HG03469 (cell line): ENCODE measurements around the gene BMPER.

Source experiments
- ATAC-seq: cut with Tn5 transposase; IDR thresholded peaks from one replicate; pipeline ENCODE4 v1.9.1; 2021; ENCODE audit warnings: mild to moderate bottlenecking, moderate library complexity, moderate number of reproducible peaks; ENCODE audit not compliant: unreplicated experiment

Gene BMPER

DNA sequence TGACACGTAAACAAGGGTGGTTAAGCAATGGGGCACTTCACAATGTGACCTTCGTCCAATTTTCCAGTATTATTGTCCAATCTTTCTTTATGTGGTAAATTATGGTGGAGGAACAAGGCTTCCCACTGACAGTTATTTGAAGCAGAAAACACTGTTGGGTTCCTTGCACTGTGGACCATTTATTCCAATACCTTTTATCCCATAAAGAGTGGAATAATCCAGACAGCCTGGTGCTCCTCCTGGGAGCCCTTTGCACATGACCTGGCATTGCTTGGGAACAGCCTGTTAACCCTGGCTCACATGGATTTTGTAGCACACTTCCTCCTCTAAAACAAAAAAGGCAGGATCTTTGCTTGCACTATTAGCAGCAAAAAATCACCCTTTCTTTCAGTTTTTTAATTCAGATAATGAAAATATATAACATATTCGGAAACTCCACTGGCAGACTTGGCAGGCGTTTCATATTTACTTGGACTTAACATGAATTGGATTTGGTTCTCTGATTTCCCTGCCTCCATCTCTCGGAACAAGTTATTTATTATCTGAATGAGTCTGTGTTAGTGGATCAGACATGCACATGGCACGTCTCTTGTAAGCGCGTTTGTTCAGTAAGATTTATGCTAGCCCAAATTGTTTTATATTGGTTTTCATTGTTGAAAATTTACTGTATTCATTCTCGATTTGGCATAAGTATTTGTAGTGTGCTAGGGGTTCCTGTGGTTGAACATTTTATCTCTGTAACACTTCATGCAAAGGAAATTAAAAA lies 59.3 kb downstream of the BMPER start:
- ATAC-seq = no peak

DNA sequence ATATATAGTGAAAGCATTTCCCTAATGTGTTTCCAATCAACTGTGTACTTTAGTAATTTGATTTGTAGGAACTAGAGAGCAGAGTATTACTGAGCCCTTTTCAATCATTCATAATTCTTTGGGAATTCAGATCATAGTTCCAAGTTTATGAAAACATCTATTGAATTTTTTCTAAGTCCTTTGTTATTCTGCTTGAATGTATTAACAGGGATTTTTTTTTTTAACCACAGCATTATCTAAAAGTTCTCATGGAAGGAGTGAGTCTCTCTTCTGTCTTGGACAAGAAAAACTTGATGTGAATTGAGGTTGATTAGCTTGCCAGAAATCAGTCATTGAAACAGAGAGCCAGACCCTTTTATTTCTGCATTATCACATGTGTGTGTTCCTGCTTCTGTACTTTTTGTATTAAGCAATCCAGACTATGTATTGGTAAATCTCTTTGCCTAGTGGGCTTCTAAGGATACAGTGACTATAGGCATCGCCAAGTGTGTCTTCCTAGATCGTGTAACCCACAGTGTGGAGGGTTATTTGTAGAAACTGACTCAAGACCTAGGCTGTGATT lies 59.9 kb downstream of the BMPER start:
- no peak for ATAC-seq

DNA sequence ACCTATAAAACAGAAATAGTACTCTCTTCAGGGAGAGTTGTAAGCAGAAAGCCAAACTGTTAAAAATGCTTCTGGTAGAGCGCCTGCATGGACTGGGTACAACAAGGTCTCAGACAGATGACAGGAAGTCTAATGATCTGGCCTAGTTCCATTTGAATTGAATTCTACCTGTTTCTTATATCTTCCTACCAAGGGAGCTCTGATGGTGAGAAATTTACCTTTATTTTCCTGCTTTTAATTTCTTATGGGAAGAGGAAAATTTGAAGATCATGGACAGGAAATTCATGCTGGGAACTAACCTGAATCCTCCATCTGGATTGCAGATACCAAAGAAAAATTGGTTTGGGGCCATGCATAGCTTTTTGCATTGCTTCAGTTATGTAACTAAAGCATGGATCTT lies 63.3 kb downstream of the BMPER start:
- no peak for ATAC-seq

DNA sequence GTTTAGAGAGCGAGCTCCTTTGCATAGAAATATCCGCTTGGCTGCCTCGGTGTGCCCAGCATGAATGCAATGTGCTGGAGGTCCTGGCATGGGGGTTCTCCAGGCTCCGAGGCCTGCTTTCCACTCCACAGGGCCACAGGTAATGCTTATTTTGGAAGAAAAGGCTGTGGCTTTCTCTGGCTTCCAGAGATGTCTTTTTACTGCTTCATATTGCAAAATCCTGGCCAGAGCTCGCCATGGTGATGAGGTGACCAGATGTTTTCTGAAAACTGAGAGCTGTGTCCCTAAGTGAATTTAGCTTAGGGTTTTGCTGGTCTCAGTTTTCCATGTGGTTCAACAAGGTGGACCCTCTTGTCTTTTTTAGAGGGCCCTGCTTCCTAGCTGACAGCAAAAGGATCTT lies 65.2 kb downstream of the BMPER start:
- ATAC-seq = no peak

DNA sequence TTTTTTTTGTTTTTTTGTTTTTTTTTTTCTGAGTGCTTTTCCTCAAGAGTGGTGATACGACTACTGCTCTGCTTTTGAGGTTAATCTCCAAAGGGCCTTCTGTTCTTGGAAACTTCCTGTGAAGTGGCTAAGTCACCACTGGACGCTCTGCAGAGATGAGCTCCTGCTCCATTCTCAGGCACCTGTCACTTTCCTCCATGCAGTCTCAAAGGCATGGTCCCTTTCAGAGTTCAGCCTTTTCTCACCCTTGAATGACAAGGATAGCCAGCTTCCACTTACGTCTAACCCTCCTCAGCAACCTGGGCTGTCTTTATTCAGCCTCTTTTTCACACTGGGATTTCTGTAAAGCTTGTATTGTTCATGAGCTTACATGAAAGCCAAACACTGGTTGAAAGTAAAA lies 65.8 kb downstream of the BMPER start:
- ATAC-seq = no peak

DNA sequence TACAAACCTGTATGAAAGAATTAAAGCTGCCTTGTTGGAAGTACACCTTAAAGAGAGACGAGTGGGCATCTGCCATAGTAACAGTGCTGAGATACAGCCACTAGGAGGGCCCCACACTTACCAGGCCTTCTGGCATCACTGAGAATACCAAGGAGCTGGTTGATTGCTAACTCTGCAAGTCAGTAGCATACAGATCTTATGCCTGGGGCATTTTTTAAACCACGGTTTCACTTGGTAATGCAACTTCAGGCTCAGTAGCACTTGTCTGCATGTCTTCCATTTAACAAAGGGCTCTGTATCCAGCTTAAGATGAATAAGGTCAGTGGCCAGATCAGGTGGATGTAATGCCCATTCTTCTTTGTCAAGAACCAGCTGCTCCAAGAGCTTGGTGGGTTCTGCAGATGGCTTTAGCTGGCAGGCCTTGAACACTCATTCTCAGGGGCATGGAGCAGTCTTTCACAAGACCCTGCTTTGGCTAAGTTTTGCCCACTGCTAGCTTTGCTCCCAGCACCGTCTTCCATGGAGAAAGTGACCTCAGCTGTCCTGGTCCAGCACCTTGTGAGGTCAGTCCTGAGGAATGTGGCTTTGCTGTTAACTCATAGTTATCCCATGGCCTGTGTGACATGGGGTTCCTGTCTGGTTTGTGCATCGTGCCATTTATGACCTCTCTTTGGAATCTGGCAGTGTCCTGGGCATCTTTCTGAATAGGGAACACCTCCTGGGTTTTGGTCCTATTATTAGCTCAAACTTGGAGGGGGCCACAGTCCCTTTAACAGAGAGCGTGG lies 68.1 kb downstream of the BMPER start:
- no peak for ATAC-seq

DNA sequence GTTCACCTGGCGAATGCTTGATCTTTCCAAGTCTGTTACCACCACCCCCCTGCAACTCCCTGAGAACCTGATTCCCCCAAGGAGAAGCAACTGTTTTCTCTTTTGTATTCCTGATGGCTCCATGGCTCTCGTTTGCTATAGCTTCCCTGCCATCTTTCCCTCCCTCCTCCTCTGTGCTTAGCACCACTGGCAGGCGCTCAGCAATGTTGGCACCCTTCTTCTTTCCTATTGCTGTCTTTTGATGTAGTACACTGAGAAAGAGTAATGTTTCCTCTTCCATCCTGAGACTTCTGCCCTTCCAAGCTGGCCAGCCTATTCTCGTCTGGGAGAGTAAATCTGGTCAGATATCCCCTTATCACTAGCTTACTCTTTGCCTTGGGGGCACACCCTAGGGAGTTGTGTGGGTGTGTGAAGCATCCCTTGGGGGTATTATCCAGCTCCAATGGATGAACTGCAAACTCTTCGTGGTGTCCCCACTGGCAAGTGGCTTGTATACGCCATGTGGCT lies 74.0 kb downstream of the BMPER start:
- no peak for ATAC-seq

DNA sequence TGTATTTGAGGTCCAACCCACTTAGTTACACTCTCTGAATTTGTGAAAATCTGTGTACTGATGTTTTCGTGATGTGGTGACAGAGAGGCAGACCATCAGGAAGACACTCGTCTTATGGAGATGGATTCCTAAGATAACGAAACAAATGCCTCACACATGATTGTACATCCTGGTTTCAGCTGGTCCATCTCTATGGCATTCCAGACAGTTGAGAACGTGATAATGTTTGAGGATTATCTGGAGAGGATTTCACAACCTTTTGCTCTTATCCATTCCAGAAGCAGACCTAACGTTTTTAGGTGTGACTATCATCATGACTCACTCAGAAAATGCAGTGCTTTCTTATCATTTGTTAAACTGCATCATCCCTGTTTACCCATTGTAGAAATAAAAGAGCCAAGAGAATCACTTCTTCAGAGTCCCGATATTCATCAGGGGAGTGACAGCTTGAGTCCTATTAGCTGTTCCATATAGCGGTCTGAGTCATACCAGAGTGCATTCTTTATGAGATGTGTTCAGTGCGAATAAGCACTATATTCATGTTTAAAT lies 74.5 kb downstream of the BMPER start:
- no peak for ATAC-seq

DNA sequence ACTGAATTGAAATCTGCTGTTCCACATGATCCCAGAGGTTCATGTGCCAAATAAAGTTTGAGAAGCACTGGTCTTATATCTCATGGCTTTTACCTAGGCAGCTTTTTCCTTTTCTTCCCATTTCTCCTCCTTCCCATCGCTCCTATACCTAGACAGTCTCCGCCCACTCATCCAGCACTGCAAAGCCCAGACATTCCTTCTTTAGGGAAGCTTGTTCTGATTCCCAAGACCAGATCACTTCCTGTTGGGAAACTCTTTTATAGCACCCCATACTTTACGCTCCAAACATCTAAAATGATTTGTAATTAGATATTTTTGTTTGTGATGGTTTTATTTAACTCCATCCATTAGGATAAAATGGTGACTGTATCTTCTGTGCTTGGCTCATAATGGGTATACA lies 75.9 kb downstream of the BMPER start:
- ATAC-seq = no peak

DNA sequence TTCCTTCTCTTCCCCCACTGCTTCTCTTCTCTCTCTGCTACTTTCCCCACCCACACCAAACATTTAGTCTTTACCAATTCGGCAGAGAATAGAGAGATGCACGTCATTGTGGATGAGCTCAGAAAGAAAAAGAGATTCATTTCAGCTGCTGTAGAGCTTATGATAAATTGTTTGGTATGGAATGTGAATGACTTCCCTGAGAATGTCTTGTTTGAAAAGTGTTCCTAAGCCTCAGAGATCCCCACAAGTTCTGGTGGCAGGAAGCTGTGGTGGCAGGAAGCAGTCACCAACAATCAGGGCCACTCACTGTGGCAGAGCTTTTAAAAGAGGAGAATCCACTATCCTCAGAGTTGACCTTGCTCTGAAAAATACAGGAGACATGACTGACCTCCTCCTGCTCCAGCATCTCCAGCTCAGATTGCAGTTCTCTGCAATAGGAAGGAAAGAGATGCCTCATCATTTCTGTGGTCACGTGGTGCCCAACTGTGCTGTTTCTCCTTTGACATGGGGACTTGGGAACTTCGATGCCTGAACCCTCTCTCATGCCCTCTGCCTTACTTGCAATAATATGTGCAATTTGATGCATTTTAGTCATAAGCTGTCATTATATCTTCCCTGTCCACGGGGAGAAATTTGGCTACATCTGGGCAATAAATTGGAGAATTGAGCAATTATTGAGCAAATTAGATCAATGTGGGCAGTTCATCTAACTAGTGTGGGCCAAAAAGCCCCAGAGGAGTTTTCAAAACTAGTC lies 76.5 kb downstream of the BMPER start:
- no peak for ATAC-seq

DNA sequence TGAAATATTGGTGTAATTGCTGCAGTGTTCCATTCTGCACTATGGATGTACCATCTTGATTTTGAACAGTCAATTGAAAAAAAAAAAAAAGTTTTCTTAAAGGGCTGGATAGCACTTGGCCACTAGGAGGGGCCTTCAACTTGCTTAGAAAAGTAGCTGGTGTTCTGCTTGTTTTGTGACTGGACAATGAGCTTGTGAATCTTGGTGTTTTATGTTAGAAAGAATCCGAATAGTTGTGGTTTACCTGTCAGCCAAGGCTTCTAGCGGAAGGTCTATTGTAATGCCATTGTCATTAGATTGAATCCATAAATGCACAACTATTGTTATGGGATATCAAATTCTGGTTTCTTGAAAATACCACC lies 77.1 kb downstream of the BMPER start:
- no peak for ATAC-seq

DNA sequence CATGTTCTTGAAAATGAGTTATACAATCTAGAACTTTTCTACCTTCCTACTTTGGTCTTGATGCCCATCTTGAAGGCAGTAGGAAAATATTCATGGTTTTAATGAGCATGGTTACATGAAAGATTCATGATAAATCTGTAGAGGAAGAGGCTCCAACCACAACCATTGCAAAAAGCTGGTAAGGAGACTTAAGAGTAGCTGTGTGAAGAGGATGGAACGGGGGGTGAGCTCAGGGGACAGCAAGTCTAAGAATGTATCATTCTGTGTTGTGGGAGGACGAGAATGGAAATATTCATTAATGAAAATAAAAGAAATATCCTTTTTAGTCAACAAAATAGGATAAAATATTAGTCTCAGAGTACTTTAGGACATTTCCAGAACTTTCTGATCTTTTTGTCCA lies 81.1 kb downstream of the BMPER start:
- ATAC-seq = no peak

DNA sequence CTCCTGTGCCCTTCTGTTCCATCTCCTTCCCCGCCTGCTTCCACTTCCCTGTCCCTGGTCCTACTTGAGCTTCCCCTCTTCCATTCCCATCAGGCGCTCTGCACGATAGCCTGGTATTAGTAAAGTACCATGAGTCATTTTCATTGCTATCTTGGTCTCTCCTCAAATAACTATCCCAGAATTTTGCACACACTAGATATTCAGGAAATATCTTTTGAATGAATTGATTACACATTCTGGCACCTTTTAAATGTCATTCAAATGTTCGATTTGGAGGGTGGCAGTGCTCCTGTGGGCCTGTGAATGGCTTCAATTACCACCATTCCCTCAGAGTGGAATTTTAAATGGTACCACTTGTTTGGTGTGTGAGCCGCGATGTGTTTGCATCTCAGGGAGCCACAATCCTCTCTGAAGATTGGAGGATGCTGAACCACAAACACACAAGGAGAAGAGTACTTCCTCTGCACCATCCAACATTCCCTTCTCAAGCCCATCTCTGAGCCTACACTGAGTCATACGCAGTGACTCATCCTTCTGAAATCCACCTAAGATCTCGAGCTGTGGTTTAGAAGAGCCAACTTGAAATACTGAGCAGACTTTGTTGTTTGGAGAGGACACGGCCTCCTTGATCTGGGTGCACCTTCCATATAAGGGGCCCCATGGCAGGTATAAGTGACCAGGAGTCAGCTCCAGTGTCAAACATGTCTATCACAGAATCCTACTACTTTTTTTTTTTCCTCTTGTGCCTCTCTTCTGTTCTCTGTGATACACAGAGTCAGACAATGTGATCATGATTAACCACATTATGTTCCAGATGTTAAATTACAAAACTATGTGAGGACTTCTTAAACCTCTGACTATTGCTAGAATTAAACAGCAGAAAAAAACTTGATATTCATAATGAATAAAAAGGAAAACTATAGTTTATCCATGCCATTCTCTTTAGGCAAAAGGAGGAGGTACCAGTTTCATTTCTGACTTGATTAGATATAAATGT lies 81.9 kb downstream of the BMPER start:
- ATAC-seq = no peak

DNA sequence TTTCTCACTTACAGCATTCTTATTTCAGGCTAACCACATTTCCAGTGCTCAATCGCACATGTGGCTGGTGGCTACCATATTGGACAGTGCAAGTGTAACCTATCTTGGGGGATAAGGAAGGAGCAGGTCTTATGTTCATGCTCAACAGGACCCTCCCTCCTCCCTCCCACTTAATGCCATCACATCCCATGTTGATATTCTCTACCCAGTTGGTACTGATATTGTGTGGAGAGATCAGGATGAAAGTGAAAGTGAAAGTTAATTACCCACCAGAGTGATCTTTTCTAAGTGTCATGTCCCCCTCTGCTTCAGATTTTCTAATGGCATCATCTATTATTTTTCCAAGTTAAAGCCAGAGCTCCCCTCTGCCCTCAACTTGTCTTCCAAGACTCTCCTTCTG lies 91.6 kb downstream of the BMPER start:
- ATAC-seq = no peak

DNA sequence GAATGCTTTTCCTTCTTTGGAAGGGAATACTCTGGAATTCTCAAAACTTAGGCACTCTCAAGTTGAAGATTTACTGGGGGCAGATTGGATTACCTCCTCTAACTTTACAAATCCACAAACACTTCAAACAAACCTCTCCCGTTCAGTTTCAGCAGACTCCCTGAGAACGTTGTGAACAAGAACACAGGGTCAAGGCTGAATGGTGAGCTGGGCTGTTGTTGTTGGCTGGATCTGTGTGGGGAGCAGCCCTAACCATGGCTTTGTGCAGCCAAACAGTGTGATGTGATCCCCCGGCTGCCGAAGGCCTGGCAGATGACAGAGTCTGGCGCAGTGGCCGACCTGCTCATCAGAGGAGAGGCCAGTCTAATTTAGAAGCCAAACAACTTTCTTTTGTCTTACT lies 93.1 kb downstream of the BMPER start:
- ATAC-seq = no peak

DNA sequence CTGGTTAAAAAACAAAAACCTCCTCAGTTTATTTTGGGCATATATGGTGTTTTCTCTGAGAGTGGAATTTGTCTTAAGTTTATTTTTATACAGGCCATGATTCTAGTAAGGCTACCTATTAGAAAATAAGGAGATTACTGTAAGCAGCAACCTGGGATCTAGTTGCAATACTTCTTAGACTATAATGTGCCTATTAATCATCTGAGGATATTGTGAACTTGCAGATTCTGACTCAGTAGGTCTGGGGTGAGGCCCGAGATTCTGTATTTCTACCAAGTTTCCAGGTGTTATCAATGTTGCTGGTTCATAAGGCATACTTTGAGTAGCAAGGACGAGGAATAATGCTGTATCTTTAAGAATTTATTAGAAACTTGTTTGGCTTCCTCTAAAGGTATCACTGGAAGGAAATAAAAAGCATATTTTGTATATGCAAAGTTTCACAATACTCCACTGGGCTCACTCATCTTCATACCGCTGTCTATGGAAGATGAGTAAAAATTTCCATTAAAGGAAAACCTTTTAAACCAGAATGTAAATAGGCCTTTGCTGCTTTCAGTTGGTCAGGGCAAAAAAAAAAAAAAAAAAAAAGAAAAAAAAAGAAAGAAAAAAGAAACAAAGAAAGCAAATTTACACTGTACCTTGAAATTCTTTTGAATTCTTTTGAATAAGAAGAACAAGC lies 105.8 kb downstream of the BMPER start:
- ATAC-seq = no peak

DNA sequence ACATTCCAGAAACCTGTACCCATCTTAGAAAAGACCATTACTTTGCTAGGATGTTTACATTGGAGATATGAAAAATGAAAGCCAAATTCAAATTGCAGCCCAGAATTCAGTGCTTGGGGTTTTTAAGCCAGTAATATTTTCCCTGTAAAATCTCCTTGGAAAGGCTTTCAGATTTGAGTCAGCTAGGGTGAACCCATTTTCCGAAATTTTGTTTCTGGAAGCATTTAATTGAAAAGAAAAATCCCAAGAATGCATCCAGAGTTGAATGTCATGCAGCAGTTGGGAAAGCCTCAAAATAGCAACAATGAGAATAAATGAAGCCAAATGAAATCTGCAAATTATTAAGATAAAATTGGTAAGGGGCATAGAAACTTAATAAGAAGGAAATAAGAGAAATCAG lies 106.4 kb downstream of the BMPER start:
- ATAC-seq = no peak

DNA sequence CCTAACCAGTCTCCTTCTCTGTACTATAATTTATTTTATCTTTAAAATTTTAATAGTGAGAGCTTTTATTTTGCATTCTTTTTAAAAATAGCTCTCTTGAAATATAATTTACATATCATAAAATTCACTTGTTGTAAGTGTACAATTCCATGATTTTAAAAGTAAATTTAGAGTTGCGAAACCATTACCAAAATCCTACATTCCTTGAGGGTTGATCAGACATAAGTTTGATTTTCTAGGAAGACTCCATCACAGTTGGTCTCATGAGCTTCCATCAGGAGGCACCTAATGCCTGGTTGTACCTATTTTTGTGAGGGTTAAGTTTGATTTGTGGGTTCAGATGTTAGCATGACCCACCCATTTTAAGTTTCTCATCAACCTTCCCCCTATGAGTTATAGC lies 108.1 kb downstream of the BMPER start:
- no peak for ATAC-seq

DNA sequence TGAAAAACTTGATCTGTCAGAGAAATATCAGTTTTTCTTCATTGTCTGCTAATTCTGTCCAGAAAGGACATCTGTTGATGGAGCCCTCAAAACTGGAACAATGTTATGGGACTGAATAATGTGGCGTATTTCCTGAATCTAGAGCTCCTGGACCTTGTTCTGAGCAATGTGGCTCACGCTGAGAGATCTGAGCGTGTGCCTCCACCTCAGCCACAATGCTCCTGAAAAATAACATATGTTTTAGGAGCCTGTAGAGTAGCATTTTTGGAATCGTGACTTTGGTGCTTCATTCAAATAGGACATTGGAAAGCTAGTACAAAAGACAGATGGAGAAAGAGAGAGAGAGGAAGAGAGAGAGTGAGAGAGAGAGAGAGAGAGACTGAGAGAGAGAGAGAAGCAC lies 110.3 kb downstream of the BMPER start:
- no peak for ATAC-seq
